ENCODE results near the gene CLEC16A. TPM values are rescaled to one million over a fixed set of nuclear protein-coding genes. Genes with fewer than 3 reads are reported as not detected.

The CLEC16A gene
- polyA plus RNA-seq, 1 experiment = 11.9 TPM

DNA sequence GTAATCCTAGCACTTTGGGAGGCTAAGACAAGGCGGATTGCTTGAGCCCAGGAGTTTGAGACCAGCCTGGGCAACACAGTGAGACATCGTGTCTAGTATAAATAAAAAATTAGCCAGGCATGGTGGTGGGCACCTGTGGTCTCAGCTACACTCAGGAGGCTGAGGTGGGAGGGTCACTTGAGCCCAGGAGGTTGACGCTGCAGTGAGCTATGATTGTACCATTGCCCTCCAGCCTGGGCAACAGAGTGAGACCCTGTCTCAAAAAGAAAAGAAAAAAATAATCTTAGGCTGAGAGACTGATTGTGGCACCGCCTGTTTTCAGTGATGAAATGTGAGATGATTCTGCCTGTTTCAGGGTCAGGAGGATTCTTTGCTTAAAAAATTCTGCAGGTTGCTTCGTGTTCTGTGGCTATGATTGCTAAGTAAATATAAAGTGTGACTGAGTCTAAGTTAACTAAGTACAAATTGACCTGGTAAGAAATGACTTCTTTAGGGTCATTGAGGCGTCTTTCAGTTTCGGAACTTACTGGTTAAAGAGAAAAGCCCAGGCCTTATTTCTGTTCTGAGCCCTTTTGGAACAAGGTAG, 183.3 kb downstream of the CLEC16A start:
- no peak for DNase-seq (ENCODE audit: low read depth, low spot score)
- Histone ChIP-seq H3K4me3 (ENCODE audit: low read depth, low read length) (no peak overlapping the region), H3K27me3 (ENCODE audit: control insufficient read depth, insufficient read depth, low read length) (no peaks in the 10 kb centered on the region), H3K9me3 (ENCODE audit: control insufficient read depth, insufficient read depth, low read length) (no peaks in the 10 kb centered on the region; the same call in 1 of the 2 replicates), H3K27ac (ENCODE audit: low read depth, low read length) (no peak overlapping the region)
- ChIA-PET CTCF (no interaction called here), POLR2A (no interaction called here)
- TF ChIP-seq, protein P1, sequence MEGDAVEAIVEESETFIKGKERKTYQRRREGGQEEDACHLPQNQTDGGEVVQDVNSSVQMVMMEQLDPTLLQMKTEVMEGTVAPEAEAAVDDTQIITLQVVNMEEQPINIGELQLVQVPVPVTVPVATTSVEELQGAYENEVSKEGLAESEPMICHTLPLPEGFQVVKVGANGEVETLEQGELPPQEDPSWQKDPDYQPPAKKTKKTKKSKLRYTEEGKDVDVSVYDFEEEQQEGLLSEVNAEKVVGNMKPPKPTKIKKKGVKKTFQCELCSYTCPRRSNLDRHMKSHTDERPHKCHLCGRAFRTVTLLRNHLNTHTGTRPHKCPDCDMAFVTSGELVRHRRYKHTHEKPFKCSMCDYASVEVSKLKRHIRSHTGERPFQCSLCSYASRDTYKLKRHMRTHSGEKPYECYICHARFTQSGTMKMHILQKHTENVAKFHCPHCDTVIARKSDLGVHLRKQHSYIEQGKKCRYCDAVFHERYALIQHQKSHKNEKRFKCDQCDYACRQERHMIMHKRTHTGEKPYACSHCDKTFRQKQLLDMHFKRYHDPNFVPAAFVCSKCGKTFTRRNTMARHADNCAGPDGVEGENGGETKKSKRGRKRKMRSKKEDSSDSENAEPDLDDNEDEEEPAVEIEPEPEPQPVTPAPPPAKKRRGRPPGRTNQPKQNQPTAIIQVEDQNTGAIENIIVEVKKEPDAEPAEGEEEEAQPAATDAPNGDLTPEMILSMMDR (IDR thresholded peaks at IDR 0.05; ENCODE audit: low read depth, low read length) = no peak

DNA sequence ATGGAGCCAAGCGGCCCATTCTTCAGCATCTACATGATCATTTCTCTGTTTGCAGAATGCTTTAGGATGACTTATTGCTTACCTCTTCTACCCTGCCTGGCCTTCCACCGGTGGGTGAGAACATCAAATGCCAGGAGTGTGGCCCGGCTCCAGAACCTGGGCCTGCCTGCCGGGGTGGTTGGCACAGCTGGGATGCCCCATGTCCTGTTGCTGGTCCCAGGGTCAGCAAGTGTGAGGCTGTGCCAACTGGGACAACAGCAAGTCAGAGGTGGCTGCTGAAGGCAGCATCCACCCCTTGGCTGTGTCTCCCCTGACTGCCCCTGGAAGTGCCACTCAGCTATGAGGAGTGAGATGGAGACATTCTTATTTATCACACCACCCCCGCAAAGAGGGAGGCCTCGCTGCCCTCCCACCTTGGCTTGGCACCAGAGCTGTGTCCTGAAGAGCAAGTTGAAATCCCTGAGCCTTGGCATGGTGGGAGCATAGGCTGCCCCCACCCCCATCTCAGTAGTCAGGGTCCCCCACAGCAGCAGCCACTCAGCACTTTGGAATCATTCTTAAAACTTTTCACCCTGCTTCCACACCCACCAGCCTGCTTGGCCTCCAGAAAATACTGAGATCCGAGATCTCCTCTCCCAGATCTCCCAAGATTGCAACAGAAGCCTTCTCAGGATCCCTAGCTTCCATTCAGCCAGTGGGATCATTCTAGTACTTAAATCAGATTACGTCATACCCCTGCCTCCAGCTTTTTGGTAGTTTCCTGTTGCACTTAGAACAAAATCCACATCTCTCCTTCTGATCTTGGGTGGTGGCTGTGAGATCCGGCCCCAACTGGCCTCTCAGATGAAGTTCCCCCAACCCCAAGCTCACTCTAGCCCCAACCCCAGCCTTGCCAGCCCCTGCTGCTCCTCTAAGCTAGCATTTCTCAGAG, 184.1 kb downstream of the CLEC16A start:
- H3K9me3 ChIP-seq (ENCODE audit: control insufficient read depth, insufficient read depth, low read length) = no peaks in the 10 kb centered on the region; the same call in 1 of the 2 replicates
- no peaks in the 10 kb centered on the region for H3K27me3 ChIP-seq (ENCODE audit: control insufficient read depth, insufficient read depth, low read length)
- POLR2A ChIA-PET = interaction anchor here (1.1 kb wide), 1 partner anchor 24 kb away, joined by 4 read pairs; no protein-coding TSS in a partner anchor
- peak overlapping the region; percentile 75 for H3K27ac ChIP-seq (ENCODE audit: low read depth, low read length)
- H3K4me3 ChIP-seq (ENCODE audit: low read depth, low read length) = no peak overlapping the region
- CTCF ChIA-PET = interaction anchor here (0.9 to 1.4 kb wide), 2 partner anchors 129 to 164 kb away, joined by 3 to 4 read pairs; no protein-coding TSS in a partner anchor
- no peak for DNase-seq (ENCODE audit: low read depth, low spot score)
- TF ChIP-seq, protein P1 (IDR thresholded peaks at IDR 0.05; ENCODE audit: low read depth, low read length) = no peak

DNA sequence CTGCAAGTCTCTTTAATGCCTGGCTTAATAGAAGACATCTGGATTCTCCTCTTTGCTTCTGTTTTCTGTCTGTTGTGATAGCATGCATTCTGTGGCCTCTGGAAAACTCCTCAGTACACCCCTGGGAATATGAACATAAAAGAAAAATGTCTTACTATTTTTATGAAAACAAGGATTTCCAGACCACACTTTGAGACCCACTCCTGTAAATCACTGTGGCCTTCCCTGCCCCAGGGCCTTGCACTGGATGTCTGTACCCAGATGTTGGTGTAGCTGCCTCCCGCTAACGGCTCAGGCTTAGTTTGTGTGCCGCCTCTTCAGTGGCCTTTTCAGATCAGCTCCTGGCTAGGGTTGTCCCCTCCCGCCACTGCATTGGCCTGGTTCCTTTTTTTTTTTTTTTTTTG, 185.0 kb downstream of the CLEC16A start:
- peak overlapping the region; percentile 21 for H3K27ac ChIP-seq (ENCODE audit: low read depth, low read length)

DNA sequence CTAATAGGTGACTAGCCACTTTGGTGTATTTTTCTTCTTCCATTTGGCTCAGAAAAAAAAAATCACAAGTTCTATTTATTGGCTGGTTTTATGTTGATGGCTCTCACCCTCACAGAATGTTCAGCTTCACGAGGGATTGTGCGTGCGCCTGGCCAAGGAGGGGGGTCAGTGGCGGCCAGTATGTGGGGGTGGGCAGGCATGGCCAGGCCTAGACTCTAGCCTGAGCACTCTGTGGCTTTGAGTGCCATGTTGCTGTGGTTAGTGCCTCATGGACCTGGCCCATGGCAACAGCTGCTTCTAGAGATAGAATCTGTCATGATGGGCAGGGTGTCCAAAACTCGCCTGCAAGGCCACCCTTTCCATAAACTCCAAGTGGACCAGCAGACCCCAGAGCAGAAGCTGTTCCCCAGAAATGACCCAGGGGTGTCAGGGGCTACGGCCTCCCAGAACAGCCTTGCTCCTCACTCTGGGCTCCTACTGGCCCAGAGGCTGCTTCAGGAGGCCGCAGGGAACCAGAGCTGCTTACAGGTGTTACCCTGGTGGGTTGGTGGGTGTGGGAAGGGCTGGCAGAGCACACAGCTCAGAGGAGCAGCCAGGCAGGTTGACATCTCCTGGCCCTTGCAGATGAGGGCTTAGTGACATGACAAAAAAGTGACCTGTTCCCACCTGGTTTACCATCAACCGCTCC, 186.8 kb downstream of the CLEC16A start:
- TF ChIP-seq, protein P1 (IDR thresholded peaks at IDR 0.05; ENCODE audit: low read depth, low read length) = no peak
- no peak for DNase-seq (ENCODE audit: low read depth, low spot score)
- POLR2A ChIA-PET = no interaction called here

More for the DNA sequence above, 185.0 kb downstream of the CLEC16A start:
- H3K9me3 ChIP-seq (ENCODE audit: control insufficient read depth, insufficient read depth, low read length) = no peaks in the 10 kb centered on the region
- POLR2A ChIA-PET = interaction anchor here (1.1 kb wide), 1 partner anchor 25 kb away, joined by 4 read pairs; no protein-coding TSS in a partner anchor
- H3K4me3 ChIP-seq (ENCODE audit: low read depth, low read length) = no peak overlapping the region
- CTCF ChIA-PET = interaction anchor here (0.7 to 1.4 kb wide), 2 partner anchors 161 to 165 kb away, joined by 4 to 7 read pairs; no protein-coding TSS in a partner anchor
- no peak for DNase-seq (ENCODE audit: low read depth, low spot score)
- TF ChIP-seq, protein P1 (IDR thresholded peaks at IDR 0.05; ENCODE audit: low read depth, low read length) = no peak
- no peaks in the 10 kb centered on the region for H3K27me3 ChIP-seq (ENCODE audit: control insufficient read depth, insufficient read depth, low read length)

More for the DNA sequence above, 186.8 kb downstream of the CLEC16A start:
- Histone ChIP-seq H3K27me3 (ENCODE audit: control insufficient read depth, insufficient read depth, low read length) (no peaks in the 10 kb centered on the region), H3K4me3 (ENCODE audit: low read depth, low read length) (no peak overlapping the region), H3K9me3 (ENCODE audit: control insufficient read depth, insufficient read depth, low read length) (no peaks in the 10 kb centered on the region; the same call in 1 of the 2 replicates), H3K27ac (ENCODE audit: low read depth, low read length) (no peak overlapping the region)
- CTCF ChIA-PET = no interaction called here
